C4-2B (cell line): ENCODE results near the gene DNM1.

Source experiments
- ZFX ChIP-seq: fragments of 450-650 bp; IDR thresholded peaks from 2 replicates; pipeline ENCODE4 v1.6.1; 2017
- TF ChIP-seq, protein P1 (sequence below): fragments of 450-650 bp; conservative IDR thresholded peaks from 2 replicates; pipeline ENCODE4 v1.5.1; 2017; ENCODE audit warnings: mild to moderate bottlenecking

DNA sequence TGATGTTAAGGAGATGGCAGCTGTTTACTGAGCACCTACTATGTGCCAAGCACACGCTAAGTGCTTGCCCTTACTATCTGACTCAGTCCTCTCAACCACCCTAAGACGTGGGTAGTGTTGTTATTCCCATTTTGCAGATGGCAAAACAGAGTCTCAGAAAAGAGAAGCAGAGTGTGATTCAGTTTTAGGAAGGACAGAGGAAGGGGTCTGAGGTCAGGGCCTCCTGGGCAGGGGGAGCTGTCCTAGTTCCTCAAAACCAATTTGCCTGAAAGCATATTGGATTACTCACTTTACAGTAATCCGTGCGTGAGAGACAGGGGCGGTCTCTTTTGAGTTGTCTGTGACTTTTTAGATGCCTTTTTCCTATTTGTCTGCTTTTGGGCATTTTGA, 23.2 kb downstream of the DNM1 start:
- TF ChIP-seq, protein P1, sequence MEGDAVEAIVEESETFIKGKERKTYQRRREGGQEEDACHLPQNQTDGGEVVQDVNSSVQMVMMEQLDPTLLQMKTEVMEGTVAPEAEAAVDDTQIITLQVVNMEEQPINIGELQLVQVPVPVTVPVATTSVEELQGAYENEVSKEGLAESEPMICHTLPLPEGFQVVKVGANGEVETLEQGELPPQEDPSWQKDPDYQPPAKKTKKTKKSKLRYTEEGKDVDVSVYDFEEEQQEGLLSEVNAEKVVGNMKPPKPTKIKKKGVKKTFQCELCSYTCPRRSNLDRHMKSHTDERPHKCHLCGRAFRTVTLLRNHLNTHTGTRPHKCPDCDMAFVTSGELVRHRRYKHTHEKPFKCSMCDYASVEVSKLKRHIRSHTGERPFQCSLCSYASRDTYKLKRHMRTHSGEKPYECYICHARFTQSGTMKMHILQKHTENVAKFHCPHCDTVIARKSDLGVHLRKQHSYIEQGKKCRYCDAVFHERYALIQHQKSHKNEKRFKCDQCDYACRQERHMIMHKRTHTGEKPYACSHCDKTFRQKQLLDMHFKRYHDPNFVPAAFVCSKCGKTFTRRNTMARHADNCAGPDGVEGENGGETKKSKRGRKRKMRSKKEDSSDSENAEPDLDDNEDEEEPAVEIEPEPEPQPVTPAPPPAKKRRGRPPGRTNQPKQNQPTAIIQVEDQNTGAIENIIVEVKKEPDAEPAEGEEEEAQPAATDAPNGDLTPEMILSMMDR = no peak
- no peak for TF ChIP-seq ZFX
